Measurements from ENCODE around the gene CDH12.
A peak's percentile ranks its signal among the peaks of the same experiment; 100 is the strongest.
"Not testable (repeated sequence)": the region's sequence is repeated elsewhere in the genome, so short reads cannot be mapped to it uniquely, and the experiment has no call there.

The CDH12 gene

DNA sequence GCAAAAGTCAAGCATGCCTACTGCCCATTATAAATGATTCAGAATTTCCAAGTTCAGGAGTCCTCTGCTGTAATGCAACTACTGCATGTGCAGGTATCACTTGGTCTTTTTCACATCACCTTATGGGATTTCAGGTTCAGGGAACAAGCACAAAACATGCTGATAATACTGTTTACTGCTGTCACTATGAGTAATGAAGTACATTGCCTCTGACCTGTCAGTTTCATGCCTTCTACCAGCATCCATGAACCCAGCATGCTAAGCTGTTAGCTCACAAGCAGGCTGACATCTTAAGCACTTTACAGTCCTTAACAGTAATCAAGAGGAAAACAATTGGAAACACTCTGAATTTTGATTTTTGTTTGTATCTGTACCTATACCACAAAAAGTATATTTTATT, 743.8 kb downstream of the CDH12 start:
- DNase-seq: no peak

DNA sequence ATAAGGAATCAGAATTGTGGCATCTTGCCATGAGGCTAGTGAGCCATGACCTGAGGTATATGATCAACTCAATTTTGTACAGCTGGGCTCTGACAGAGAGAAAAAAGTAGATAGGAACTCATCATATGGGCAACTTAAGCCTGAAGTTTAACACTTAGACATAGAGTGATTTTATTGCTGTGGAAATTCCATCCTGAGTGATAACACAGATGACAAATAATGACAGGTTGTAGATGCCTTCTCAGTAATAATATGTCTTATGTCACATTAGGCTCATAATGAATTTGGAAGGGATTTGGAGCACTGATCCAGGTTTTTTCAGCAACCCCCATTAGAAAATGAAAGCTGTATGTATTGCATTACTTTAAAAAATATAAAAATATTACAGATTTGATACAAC, 744.6 kb downstream of the CDH12 start:
- DNase-seq: no peak

- peak; percentile 47 for DNase-seq
Measured at GRCh38 chr5:22102823-22103359, 750.3 kb downstream of the CDH12 start.

DNA sequence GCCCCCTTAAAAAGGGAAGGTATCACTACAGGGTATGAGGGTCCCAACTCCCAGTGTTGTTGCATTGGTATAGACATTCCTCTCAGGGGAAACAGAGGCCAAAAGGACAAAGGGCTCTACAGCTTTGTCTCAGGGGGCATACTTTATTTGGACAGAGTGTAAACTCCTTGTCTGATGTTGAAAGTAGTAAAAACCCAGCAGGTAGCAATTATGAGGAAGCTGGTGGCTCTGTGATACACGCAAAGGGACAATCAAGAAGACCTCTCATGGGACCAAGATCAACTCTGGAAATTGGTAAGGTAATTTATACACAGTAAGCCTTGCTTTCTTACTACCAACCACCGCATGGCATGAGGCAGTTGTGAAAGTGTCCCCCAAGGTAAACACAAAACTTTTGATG, 764.6 kb downstream of the CDH12 start:
- no peak for DNase-seq

- no peak for DNase-seq
Measured at GRCh38 chr5:22079566-22079965, 773.6 kb downstream of the CDH12 start.

- DNase-seq: no peak
Measured at GRCh38 chr5:22079002-22079401, 774.1 kb downstream of the CDH12 start.

GRCh38 chr5:22076586-22076985, 776.6 kb downstream of the CDH12 start:
- DNase-seq: no peak

GRCh38 chr5:22070186-22070728, 782.9 kb downstream of the CDH12 start:
- no peak for DNase-seq

- DNase-seq: no peak
Measured at GRCh38 chr5:22063717-22064116, 789.4 kb downstream of the CDH12 start.

DNA sequence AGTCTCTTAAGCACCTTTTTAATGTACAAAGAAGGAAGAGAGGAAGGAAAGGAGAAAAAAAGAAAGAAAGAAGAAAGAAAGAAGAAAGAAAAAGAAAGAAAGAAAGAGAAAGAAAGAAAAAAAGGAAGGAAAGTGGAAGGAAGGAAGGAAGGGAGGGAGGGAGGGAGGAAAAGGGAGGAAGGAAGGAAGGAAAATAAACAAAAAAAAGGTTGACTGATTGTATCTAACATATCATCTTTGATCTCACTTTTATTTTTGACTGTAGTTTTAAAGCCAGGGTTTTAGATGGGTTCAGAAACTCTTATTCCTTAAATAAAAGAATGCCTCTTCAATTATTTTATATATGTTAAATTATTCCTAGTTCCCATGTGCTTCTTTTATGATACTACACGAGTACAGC, 794.5 kb downstream of the CDH12 start:
- DNase-seq: no peak

- no peak for DNase-seq
Measured at GRCh38 chr5:22057012-22057411, 796.1 kb downstream of the CDH12 start.

DNA sequence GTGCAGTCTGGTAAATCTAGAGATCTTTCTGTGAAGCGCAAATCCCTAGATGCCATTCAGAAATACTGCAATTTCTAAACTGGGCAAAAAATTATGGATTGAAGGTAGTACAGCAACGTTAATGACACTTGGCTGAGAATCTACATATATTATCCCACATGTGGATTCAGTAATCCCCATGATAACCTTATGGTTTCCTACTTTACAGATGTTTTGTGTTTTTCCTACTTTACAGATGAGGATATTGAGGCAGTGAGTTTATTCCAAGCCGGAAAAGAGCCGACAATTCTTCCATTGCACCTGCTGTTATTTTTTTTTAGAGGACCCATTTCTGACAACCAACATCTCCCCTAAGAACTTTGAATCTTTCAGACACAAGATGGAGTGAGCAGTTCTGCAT, 796.5 kb downstream of the CDH12 start:
- no peak for DNase-seq

DNA sequence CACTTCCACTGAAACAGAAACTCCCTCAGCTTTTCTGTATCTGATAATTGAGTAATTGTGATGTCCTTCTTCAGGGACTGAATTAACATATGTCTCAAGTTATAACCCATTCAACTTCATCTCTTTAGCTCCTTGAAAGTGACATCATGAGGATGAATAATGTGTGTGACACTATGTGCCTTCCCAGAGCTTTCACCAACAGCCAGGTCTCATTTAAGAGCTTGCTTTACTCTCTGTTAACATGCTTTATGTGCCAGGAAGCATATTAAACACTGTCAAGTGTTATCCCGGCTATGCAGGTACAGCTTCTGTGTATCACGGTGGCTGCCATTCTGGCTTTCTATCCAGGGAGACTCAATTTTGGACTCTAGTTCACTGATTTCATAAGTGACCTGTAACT, 799.9 kb downstream of the CDH12 start:
- peak; percentile 34 for DNase-seq

- no peak for DNase-seq
Measured at GRCh38 chr5:22051881-22052280, 801.3 kb downstream of the CDH12 start.

- peak; percentile 34 for DNase-seq
Measured at GRCh38 chr5:22050931-22051330, 802.2 kb downstream of the CDH12 start.

- no peak for DNase-seq
Measured at GRCh38 chr5:22044229-22044628, 808.9 kb downstream of the CDH12 start.

- DNase-seq: no peak
Measured at GRCh38 chr5:22036061-22036460, 817.1 kb downstream of the CDH12 start.

GRCh38 chr5:22033066-22033465, 820.1 kb downstream of the CDH12 start:
- no peak for DNase-seq

DNA sequence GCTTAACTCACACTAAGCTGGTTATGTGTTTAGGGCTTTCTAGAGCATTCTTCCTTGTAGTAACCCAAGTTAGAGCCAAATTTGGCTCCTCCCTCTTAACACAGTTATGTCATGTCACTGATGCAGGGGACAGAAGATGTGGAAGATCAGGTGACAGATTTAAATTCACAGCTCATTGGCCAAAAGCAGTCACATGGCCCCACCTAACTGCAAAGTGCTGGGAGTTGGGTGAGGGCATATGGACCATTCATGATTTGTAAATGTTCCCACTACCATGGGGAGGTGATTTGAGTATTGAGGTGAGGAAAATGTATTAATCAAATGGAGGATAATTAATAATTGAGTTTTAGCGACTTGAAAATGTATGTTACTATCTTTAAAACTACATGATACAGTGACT, 829.4 kb downstream of the CDH12 start:
- DNase-seq: no peak

DNA sequence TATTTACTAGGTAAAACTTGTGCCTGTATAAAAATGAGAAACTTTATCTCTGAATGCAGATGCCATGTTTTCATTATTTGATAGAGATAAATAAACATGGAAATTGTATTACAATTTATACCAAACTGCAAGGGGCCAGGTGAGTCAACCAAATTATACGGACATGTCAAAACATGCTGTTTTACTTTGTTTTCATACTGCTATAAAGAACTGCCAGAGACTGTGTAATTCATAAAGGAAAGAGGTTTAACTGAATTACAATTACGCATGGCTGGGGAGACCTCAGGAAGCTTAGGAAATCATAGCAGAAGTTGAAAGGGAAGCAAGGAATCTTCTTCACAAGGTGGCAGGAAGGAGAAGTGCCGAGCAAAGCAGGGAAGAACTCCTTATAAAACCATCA, 840.3 kb downstream of the CDH12 start:
- not testable (repeated sequence) for DNase-seq

GRCh38 chr5:22010808-22011207, 842.3 kb downstream of the CDH12 start:
- not testable (repeated sequence) for DNase-seq

- not testable (repeated sequence) for DNase-seq
Measured at GRCh38 chr5:22001097-22001496, 852.0 kb downstream of the CDH12 start.

DNA sequence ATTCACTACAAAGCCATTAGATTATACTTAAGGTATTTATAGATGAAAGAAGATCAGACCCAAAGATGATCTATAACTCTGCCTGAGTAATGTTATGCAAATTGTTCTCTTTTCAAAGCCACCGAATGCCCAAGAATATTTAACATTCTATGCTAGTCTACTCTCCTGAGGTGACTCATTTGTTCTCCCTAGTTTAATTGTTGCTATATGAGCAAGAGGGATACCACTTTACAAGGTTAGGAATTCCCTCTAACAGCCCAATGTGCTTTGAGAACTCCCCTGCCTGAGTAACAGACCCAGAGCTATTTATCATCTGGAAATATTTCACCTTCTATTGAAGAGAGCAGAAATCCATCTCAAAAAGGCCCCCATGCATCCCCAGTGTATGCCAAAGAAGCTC, 867.3 kb downstream of the CDH12 start:
- not testable (repeated sequence) for DNase-seq

DNA sequence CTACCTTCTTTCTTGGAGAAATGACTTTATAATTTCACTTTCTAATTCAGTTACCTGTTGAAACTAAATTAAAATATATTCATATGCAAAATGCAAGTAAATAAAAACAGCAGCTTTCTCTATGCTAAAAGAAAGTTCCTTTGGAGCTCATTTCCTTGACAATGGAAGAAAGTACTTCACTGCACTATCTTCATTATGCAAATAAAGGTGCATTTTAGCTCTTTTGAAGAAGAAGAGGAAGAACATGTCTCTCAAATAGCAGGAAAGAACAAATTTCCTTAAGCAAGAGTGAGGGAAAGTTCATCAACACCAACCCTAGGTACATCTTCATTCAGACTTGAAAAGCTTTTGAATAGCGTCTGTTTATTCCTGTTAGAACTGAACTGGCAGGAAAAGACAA, 901.6 kb downstream of the CDH12 start:
- DNase-seq: not testable (repeated sequence)

DNA sequence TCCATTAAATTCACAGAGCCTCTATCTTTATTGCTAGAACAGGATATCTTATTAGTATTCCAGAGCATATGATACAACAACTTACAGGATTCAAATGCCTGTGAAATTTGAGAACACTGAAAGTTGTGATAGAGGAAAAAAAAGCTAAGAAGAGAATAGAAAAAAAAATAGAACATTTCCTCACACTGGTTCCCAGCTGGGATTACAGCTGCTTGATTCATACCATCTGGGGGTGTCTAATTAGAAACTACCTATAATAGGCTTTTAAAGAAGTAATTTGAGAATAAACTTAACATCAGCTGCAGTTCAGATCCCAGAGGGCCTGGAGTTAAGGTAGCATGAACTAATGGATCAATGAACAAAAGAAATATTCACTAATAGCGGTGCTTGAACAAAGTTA, 922.0 kb downstream of the CDH12 start:
- no peak for DNase-seq

Measured in retina (tissue), 1 donor.